Ovary (tissue), 9 donors: Measurements from ENCODE around the gene CENPO. TPM values are rescaled to one million over a fixed set of nuclear protein-coding genes. Genes with fewer than 3 reads are reported as not detected.

Experiments used
- DNase-seq, 5 donors: peaks; one replicate each; pipeline ENCODE4 v3.0.0-alpha.2; 2019 to 2020
- H3K27ac ChIP-seq, 2 donors: fragments of 200-600 bp; one replicate each; pipeline versions ENCODE4 v1.5.1 to v1.8.0; 2019 to 2022
- H3K27me3 ChIP-seq: fragments of 200-600 bp; one replicate; pipeline ENCODE4 v1.8.0; 2022
- H3K36me3 ChIP-seq: fragments of 200-600 bp; sonication (generic); one replicate; pipeline ENCODE4 v1.5.1; 2019
- H3K4me1 ChIP-seq: one replicate; pipeline ENCODE4 v1.8.1; 2013; ENCODE audit warnings: mild to moderate bottlenecking, moderate library complexity; ENCODE audit not compliant: insufficient read depth
- H3K4me3 ChIP-seq: fragments of 200-600 bp; sonication (generic); one replicate; pipeline ENCODE4 v1.5.1; 2017
- H3K9me3 ChIP-seq, 2 donors: fragments of 200-600 bp in 1 of 2; sonication (generic) in 1 of 2; one replicate each; pipeline versions ENCODE4 v1.5.1 to v1.8.1; 2013 to 2019; ENCODE audit warnings: mild to moderate bottlenecking in 1 of 2, moderate library complexity in 1 of 2
- EP300 ChIP-seq: sonication (generic); formaldehyde crosslinking; IDR thresholded peaks from one replicate; pipeline ENCODE4 v1.6.1; 2017; ENCODE audit warnings: antibody characterized with exemption
- POLR2A ChIP-seq: fragments of 450-650 bp; IDR thresholded peaks from one replicate; pipeline ENCODE4 v1.6.1; 2017; ENCODE audit warnings: antibody characterized with exemption, mild to moderate bottlenecking, moderate library complexity
- WGBS, 3 donors: extraction: QIAGEN DNeasy Blood & Tissue Kit in 1 of 3; methylation state at CpG; one replicate each; pipeline versions ENCODE4 v1.1.5 to v1.1.7; 2013 to 2017; 5-methylcytosine and 5-hydroxymethylcytosine counted together
- intact Hi-C, 4 donors: fragments of 100-400 bp; cut with DNase I; formaldehyde crosslinking; loops; one replicate each; pipeline versions ENCODE4 v1.11.0 to v1.15.1; 2022 to 2023
- polyA plus RNA-seq, 2 donors: library from polyadenylated mRNA; stranded (reverse); fragments of 200-250 nt in 1 of 2; fragments of 350-450 nt in 1 of 2; fragmentation: Illumina TruSeq in 1 of 2; extraction: RNeasy Lipid Tissue Mini Kit (QIAGEN cat#74804) in 1 of 2; gene quantifications; one replicate each; pipeline ENCODE4 v1.2.3, GENCODE V29; 2013 to 2014
- total RNA-seq, 7 donors: library from RNA; depleted of rRNA in 2 of 7; stranded (reverse); fragments of >200 nt in 2 of 7; fragmentation: NEBNext Ultra II Directional in 3 of 7; extraction: Animal tissue kit (Norgen Biotek cat#: 25700) in 3 of 7; gene quantifications; one replicate each; pipeline versions ENCODE4 v1.1.0 to v1.2.4, GENCODE V29; 2016 to 2023
- TF ChIP-seq, protein P1 (sequence below), 3 donors: fragments of 450-650 bp in 2 of 3; fragments of 200-600 bp in 1 of 3; IDR thresholded peaks; one replicate each; pipeline versions ENCODE4 v1.5.1 to v1.8.0; 2016 to 2022; ENCODE audit warnings: antibody characterized with exemption in 3 of 3, mild to moderate bottlenecking in 1 of 3
- donor health status: DM: no; HTN: no; CAD: no; lungs with moderate emphysema.
- donor health status: DM: no; HTN: no; CAD: no.
- donor health status: Bipolar disorder and iron deficiency.
- donor health status: DM: yes; HTN: yes; CAD: no.
- donor health status: DM: no; HTN: no; CAD: no.
- donor health status: DM: yes; HTN: yes; CAD: no.

The CENPO gene
- total and polyA plus RNA-seq, 9 donors, result 1.0 to 4.7 (median 2.4) TPM

DNA sequence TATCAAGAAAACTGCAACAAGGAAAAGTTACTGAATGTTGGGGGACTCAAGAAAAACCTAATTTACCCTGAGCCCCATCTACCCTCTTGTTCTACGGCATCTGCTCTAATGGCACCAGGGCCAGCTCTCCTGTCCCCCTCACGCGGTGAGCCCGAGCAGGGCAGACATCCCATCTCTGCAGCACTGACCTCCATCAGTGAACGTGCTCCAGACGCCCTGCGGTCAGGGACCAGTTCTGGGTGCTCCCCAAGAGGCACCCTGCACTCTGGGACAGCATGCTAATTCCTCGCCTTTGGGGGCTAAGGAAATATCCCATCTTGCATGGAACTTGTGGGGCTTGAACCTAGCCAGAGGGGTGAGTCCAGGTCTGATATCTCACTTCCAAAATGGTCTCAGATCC is 43.0 kb downstream of the CENPO start:
- DNase-seq, result peak in 3 of 5 donors; percentile 12 to 22 (median 15)
- 89 to 98% (median 93%) methylated on average over 8 of the region's 8 CpGs for WGBS, 3 donors

DNA sequence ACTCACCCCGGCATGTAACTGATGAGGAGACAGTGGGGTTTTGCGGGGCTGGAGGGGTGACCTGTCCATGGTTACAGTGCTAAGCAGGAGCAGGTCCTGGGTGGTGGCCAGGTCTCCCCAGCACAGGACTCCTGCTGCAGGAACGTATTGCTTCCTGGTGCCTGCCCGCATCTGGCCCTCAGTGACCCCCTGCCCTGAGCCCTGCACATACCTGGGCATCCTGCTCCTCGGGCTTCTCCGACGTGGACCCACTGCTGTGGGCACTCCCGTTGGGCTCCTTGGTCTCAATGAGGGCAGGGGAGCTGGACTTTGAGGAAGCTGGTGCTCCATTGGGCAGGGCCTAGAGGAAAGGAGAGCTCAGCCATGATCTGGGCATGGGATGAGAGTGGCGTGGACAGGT is 43.5 kb downstream of the CENPO start:
- no peaks in the 10 kb centered on the region for H3K4me1 ChIP-seq
- intact Hi-C loops, result loop anchor here in 1 of 4 donors (10.0 kb wide), 1 partner anchor 288 kb away; no protein-coding TSS in a partner anchor
- peak in 2 of 5 donors; percentile 12 to 35 for DNase-seq
- no peaks in the 10 kb centered on the region for H3K9me3 ChIP-seq
- H3K27ac ChIP-seq, result no peak overlapping the region
- no peak for TF ChIP-seq POLR2A
- no peak for TF ChIP-seq EP300
- TF ChIP-seq, protein P1, sequence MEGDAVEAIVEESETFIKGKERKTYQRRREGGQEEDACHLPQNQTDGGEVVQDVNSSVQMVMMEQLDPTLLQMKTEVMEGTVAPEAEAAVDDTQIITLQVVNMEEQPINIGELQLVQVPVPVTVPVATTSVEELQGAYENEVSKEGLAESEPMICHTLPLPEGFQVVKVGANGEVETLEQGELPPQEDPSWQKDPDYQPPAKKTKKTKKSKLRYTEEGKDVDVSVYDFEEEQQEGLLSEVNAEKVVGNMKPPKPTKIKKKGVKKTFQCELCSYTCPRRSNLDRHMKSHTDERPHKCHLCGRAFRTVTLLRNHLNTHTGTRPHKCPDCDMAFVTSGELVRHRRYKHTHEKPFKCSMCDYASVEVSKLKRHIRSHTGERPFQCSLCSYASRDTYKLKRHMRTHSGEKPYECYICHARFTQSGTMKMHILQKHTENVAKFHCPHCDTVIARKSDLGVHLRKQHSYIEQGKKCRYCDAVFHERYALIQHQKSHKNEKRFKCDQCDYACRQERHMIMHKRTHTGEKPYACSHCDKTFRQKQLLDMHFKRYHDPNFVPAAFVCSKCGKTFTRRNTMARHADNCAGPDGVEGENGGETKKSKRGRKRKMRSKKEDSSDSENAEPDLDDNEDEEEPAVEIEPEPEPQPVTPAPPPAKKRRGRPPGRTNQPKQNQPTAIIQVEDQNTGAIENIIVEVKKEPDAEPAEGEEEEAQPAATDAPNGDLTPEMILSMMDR (IDR thresholded peaks at IDR 0.05), result no peak
- no peaks in the 10 kb centered on the region for H3K27me3 ChIP-seq
- H3K36me3 ChIP-seq, result no peaks in the 10 kb centered on the region
- 91 to 95% (median 94%) methylated on average over 9 of the region's 9 CpGs for WGBS, 3 donors
- H3K4me3 ChIP-seq, result no peak overlapping the region

More for the DNA sequence above, 43.0 kb downstream of the CENPO start:
- Histone ChIP-seq H3K27ac (no peak overlapping the region), H3K4me3 (no peak overlapping the region), H3K4me1 (no peaks in the 10 kb centered on the region), H3K9me3 (no peaks in the 10 kb centered on the region), H3K36me3 (no peaks in the 10 kb centered on the region), H3K27me3 (no peaks in the 10 kb centered on the region)
- intact Hi-C loops, result loop anchor here in 1 of 4 donors (10.0 kb wide), 1 partner anchor 289 kb away; no protein-coding TSS in a partner anchor
- TF ChIP-seq EP300, result no peak
- TF ChIP-seq, protein P1 (IDR thresholded peaks at IDR 0.05), result no peak
- no peak for TF ChIP-seq POLR2A

DNA sequence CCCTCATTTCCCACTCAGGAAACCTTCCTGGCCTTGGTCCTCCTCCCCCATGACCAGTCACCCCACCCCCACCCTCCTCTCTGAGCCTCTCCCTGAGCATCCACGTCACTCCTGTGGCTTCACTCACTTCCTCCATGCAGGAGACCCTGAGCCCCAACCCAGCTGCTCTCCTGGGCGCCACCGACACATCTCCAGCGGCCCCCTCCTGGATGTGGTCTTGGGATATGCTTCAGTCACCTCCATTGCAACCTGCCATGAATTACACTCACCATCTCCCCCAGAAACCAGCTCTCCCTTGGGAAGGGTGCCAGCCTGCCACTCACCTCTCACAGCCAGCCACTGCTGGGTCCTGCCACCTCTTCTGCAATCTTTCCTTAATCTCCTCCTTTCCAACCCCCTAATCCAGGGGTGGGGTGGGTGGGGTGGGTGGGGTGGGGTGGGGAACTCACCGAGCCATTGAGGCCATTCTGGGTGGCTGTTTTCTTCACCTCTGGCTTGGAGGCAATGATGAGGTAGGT is 44.8 kb downstream of the CENPO start:
- TF ChIP-seq, protein P1 (IDR thresholded peaks at IDR 0.05), result no peak
- TF ChIP-seq EP300, result no peak
- no peak for TF ChIP-seq POLR2A
- H3K9me3 ChIP-seq, result no peaks in the 10 kb centered on the region
- H3K27me3 ChIP-seq, result no peaks in the 10 kb centered on the region
- H3K4me3 ChIP-seq, result no peak overlapping the region
- no peaks in the 10 kb centered on the region for H3K4me1 ChIP-seq
- no peaks in the 10 kb centered on the region for H3K36me3 ChIP-seq
- intact Hi-C loops, result loop anchor here in 1 of 4 donors (10.0 kb wide), 1 partner anchor 287 kb away; no protein-coding TSS in a partner anchor
- peak in 2 of 5 donors; percentile 16 to 17 for DNase-seq
- 90 to 94% (median 91%) methylated on average over 5 of the region's 5 CpGs for WGBS, 3 donors
- H3K27ac ChIP-seq, result no peak overlapping the region

DNA sequence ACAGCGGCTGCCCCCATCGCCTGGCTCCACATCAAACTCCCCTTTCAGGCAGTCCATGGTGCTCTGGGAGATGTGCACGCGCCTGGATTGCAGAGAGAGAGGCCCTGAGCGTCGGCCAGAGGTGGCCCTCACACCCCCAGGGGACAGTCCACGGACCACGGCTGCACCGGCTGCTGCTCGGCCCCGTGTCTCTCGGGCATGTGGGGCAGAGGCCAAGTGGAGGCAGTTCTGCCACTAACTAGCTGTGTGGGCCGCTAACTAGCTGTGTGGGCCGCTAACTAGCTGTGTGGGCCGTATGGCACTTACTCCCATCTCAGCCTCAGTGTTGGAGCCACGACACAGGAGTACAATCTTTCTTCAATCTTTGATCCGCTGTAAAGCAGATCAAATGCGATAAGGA is 45.3 kb downstream of the CENPO start:
- no peak overlapping the region for H3K27ac ChIP-seq
- intact Hi-C loops, result loop anchor here in 1 of 4 donors (10.0 kb wide), 1 partner anchor 286 kb away; no protein-coding TSS in a partner anchor
- TF ChIP-seq POLR2A (no peak), EP300 (no peak)
- TF ChIP-seq, protein P1 (IDR thresholded peaks at IDR 0.05), result no peak
- H3K27me3 ChIP-seq, result no peaks in the 10 kb centered on the region
- H3K36me3 ChIP-seq, result no peaks in the 10 kb centered on the region
- H3K4me1 ChIP-seq, result peaks cover under 1% of the 10 kb centered on the region
- DNase-seq, result peak in 2 of 5 donors; percentile 16 to 20
- 91 to 93% (median 91%) methylated on average over 18 of the region's 18 CpGs for WGBS, 3 donors
- H3K4me3 ChIP-seq, result no peak overlapping the region
- H3K9me3 ChIP-seq, result no peaks in the 10 kb centered on the region
